ENCODE data around the gene GPATCH1. TPM values are rescaled to one million over a fixed set of nuclear protein-coding genes. Genes with fewer than 3 reads are reported as not detected.

GPATCH1 gene
- total and polyA plus RNA-seq, 2 of the 8 experiments (the other 6 are each of a cell fraction or from before 2014, with no cell fraction given) = 4.3 to 8.2 TPM

DNA sequence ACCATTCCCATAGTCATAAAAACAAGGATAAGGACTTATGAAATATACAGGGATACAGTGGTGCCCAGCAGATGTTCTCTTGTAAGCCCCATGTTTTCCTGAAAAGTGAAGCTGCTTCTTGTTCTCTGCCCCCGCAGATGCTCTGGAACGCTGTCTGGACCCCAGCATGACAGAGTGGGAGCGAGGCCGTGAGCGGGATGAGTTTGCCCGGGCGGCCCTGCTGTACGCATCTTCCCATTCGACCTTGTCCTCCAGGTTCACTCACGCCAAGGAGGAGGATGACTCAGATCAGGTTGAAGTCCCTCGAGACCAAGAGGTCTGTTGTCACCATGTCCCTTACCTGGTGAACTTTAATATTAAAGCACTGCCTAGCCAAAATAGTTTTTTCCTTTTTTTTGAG is 30.6 kb downstream of the GPATCH1 start:
- no peak overlapping the region for H2AK5ac ChIP-seq (ENCODE audit: low read depth, low read length)
- no peaks in the 10 kb centered on the region for H3K79me1 ChIP-seq (ENCODE audit: low read depth, low read length)
- 95% methylated on average over 11 of the region's 11 CpGs; no CpG with 5 or more reads in 1 of the 2 experiments for WGBS, 2 experiments (ENCODE audit: extremely low coverage in 1 of 2, insufficient coverage in 1 of 2, insufficient read length in 1 of 2, insufficient replicate concordance in 2 of 2, low coverage in 1 of 2, low lambda C conversion rate in 2 of 2, missing lambda C conversion rate in 1 of 2)
- ChIA-PET POLR2A (ENCODE audit: partially characterized antibody) (no interaction called here), CTCF (ENCODE audit: partially characterized antibody) (interaction anchor here (0.7 kb wide), 1 partner anchor 482 kb away, joined by 4 read pairs; no protein-coding TSS in a partner anchor)
- TF ChIP-seq KDM4A (IDR thresholded peaks at IDR 0.05; ENCODE audit: low read depth, low read length, severe bottlenecking) = no peak
- TF ChIP-seq, protein P1, sequence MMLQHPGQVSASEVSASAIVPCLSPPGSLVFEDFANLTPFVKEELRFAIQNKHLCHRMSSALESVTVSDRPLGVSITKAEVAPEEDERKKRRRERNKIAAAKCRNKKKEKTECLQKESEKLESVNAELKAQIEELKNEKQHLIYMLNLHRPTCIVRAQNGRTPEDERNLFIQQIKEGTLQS (IDR thresholded peaks at IDR 0.05; ENCODE audit: insufficient read depth, low read depth, low read length) = no peak
- TF ChIP-seq GTF2F1 (IDR thresholded peaks at IDR 0.05; ENCODE audit: borderline replicate concordance, low read depth, low read length) = no peak
- no peak for TF ChIP-seq SP2 (IDR thresholded peaks at IDR 0.05; ENCODE audit: low read length)
- no peak for TF ChIP-seq NANOG (IDR thresholded peaks at IDR 0.05; ENCODE audit: insufficient read depth, low read depth, low read length, poor library complexity, severe bottlenecking)
- no peak for TF ChIP-seq CHD2 (IDR thresholded peaks at IDR 0.05; ENCODE audit: low read length)
- TF ChIP-seq EZH2 (IDR thresholded peaks at IDR 0.05; ENCODE audit: low read depth, low read length, severe bottlenecking) = no peak
- TF ChIP-seq RFX5 (IDR thresholded peaks at IDR 0.05; ENCODE audit: borderline replicate concordance, low read depth, low read length) = no peak
- TF ChIP-seq JUN (IDR thresholded peaks at IDR 0.05; ENCODE audit: low read depth, low read length) = no peak
- no peak for TF ChIP-seq BACH1 (IDR thresholded peaks at IDR 0.05; ENCODE audit: low read length)
- TF ChIP-seq RBBP5 (IDR thresholded peaks at IDR 0.05; ENCODE audit: borderline replicate concordance, low read depth, low read length) = no peak
- TF ChIP-seq SRF (IDR thresholded peaks at IDR 0.05; ENCODE audit: low read depth, low read length) = no peak
- no peak overlapping the region for H3K27ac ChIP-seq (ENCODE audit: low read depth, low read length)
- no peak overlapping the region for H2BK20ac ChIP-seq (ENCODE audit: low read length)
- H3K23me2 ChIP-seq (ENCODE audit: low read depth, low read length) = no peaks in the 10 kb centered on the region
- H3K4me1 ChIP-seq (replicated peaks in 1 of 4; ENCODE audit: control insufficient read depth in 3 of 4, insufficient read depth in 4 of 4, low read length in 3 of 4) = no peaks in the 10 kb centered on the region
- H4K8ac ChIP-seq (ENCODE audit: extremely low read depth, insufficient read depth, low read length) = no peak overlapping the region
- H3K79me2 ChIP-seq (ENCODE audit: control insufficient read depth in 1 of 2, insufficient read depth in 2 of 2, low read length in 2 of 2) = no peaks in the 10 kb centered on the region
- no peak overlapping the region for H2BK5ac ChIP-seq (ENCODE audit: low read depth, low read length)
- no peak overlapping the region for H2BK15ac ChIP-seq (ENCODE audit: low read length)
- H3K9me3 ChIP-seq (ENCODE audit: insufficient read depth in 2 of 2, low read depth in 1 of 2, low read length in 1 of 2) = no peaks in the 10 kb centered on the region
- H3K27me3 ChIP-seq (replicated peaks in 1 of 4; ENCODE audit: control insufficient read depth in 3 of 4, extremely low read depth in 1 of 4, insufficient read depth in 3 of 4, low read length in 3 of 4) = no peaks in the 10 kb centered on the region
- H3K14ac ChIP-seq (ENCODE audit: insufficient read length) = no peak overlapping the region
- peaks cover 11 to 37% (median 27%) of the 10 kb centered on the region in 4 experiments for H3K36me3 ChIP-seq (ENCODE audit: control insufficient read depth in 2 of 4, insufficient read depth in 4 of 4, low read length in 3 of 4)
- no peak overlapping the region for H2BK12ac ChIP-seq (ENCODE audit: low read depth, low read length)
- no peak for DNase-seq (ENCODE audit: low read depth in 1 of 2, low spot score in 2 of 2)
- H3K4me3 ChIP-seq (ENCODE audit: extremely low read depth in 1 of 4, insufficient read depth in 2 of 4, low read depth in 3 of 4, low read length in 4 of 4) = no peak overlapping the region
- no peak overlapping the region for H2AFZ ChIP-seq (ENCODE audit: low read length)
- H3K4ac ChIP-seq (replicated peaks; ENCODE audit: insufficient read length, low read depth, low read length) = no peak overlapping the region
- no peak overlapping the region for H3K9ac ChIP-seq (replicated peaks in 1 of 4; ENCODE audit: extremely low read depth in 1 of 4, low read depth in 3 of 4, low read length in 3 of 4)
- no peak overlapping the region for H2BK120ac ChIP-seq (replicated peaks; ENCODE audit: low read depth, low read length)
- no peak overlapping the region for H3K23ac ChIP-seq (ENCODE audit: insufficient read length)
- no peak overlapping the region for H3K4me2 ChIP-seq (ENCODE audit: insufficient read depth in 1 of 2, low read depth in 2 of 2, low read length in 2 of 2)
- peaks cover 0 to 2% of the 10 kb centered on the region in 2 experiments for H4K20me1 ChIP-seq (replicated peaks in 1 of 2; ENCODE audit: control insufficient read depth in 1 of 2, insufficient read depth in 2 of 2, low read length in 2 of 2)
- H4K91ac ChIP-seq (replicated peaks; ENCODE audit: insufficient read length, low read length) = no peak overlapping the region
- FAIRE-seq = no peak
- H3K18ac ChIP-seq (ENCODE audit: extremely low read depth, low read length) = no peak overlapping the region
- no peak overlapping the region for H3K56ac ChIP-seq (replicated peaks; ENCODE audit: insufficient read length, low read depth, low read length)
- no peak overlapping the region for H4K5ac ChIP-seq (ENCODE audit: insufficient read length, low read depth, low read length)
